Skeletal muscle tissue (tissue), 4 donors: Measurements from ENCODE around the gene SWT1. TPM values are rescaled to one million over a fixed set of nuclear protein-coding genes. Genes with fewer than 3 reads are reported as not detected.

Source experiments
- H3K27ac ChIP-seq: one replicate; pipeline ENCODE4 v1.7.0; 2013; ENCODE audit warnings: mild to moderate bottlenecking, low read depth, low read length, inconsistent platforms
- H3K27me3 ChIP-seq, 3 donors: one replicate each; pipeline ENCODE4 v1.7.0; 2013; ENCODE audit warnings: low read length in 3 of 3; ENCODE audit not compliant: control insufficient read depth in 3 of 3, insufficient read depth in 3 of 3
- H3K36me3 ChIP-seq, 3 donors: one replicate each; pipeline ENCODE4 v1.7.0; 2013; ENCODE audit warnings: low read length in 3 of 3; ENCODE audit not compliant: control insufficient read depth in 3 of 3, insufficient read depth in 3 of 3
- H3K4me1 ChIP-seq, 3 donors: one replicate each; pipeline ENCODE4 v1.7.0; 2013; ENCODE audit warnings: low read length in 3 of 3, mild to moderate bottlenecking in 3 of 3; ENCODE audit not compliant: control insufficient read depth in 3 of 3, insufficient read depth in 3 of 3
- H3K4me3 ChIP-seq, 3 donors: one replicate each; pipeline ENCODE4 v1.7.0; 2013; ENCODE audit warnings: low read length in 3 of 3
- H3K9ac ChIP-seq, 3 donors: one replicate each; pipeline ENCODE4 v1.7.0; 2013; ENCODE audit warnings: low read length in 3 of 3, mild to moderate bottlenecking in 3 of 3, moderate library complexity in 2 of 3, low read depth in 1 of 3
- H3K9me3 ChIP-seq, 3 donors: one replicate each; pipeline ENCODE4 v1.7.0; 2013; ENCODE audit warnings: low read length in 3 of 3; ENCODE audit not compliant: control insufficient read depth in 3 of 3
- total RNA-seq: library from RNA; depleted of rRNA; stranded (reverse); fragments of >200 nt; gene quantifications from one replicate; pipeline ENCODE4 v1.2.3, GENCODE V29; 2014
- donor health status: Osteomylitis.

SWT1 gene, protein sequence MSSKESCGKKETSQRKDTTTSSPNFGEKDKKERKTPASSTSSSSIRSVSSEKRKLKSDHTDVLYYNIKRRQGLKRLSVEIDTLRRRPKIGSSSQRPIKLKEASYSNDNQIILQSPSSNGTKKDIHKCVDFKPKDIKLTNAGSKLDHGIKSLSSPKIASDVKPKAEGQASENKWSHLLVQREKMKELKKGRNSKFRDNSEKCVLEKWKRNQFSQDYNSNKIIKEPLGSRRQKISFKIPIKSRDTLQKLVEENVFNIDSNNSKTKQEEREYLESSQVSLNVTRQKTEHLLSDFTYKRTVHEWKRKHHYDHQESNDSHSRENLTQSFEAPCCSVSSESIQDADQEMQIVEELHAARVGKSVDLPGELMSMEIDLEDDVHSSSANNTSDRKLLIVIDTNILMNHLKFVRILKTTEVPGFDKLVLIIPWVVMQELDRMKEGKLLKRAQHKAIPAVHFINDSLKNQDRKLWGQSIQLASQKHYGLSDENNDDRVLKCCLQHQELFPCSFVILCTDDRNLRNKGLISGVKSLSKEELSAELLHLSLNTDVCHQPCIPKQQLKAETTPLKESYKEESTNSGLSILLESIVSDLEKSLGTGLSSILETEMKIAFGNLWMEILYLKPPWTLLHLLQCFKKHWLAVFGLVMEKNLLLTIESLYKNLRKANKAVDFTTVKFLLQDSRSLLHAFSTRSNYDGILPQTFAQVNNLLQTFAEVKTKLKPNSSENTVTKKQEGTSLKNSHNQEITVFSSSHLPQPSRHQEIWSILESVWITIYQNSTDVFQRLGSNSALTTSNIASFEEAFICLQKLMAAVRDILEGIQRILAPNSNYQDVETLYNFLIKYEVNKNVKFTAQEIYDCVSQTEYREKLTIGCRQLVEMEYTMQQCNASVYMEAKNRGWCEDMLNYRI
- 15.7 TPM for total RNA-seq

GRCh38 chr1:185156854-185157598 is at the start of gene SWT1, which contains the start of gene TRMT1L:
SWT1 (plus strand) TSS chr1:185157167; CDS start chr1:185160842, 3,675 bp downstream.
TRMT1L (minus strand) TSS chr1:185156953; CDS start chr1:185156712, 241 bp downstream.
- Histone ChIP-seq H3K4me1 (peaks cover 11 to 19% (median 17%) of the 10 kb centered on the region in 3 donors), H3K9me3 (no peaks in the 10 kb centered on the region), H3K27me3 (no peaks in the 10 kb centered on the region), H3K9ac (peak within 1 kb of the TSS; percentile 96 to 98 (median 97)), H3K4me3 (peak within 1 kb of the TSS; percentile 92 to 98 (median 97)), H3K36me3 (peaks cover 0 to 8% (median 0%) of the 10 kb centered on the region in 3 donors), H3K27ac (peak within 1 kb of the TSS; percentile 98)

DNA sequence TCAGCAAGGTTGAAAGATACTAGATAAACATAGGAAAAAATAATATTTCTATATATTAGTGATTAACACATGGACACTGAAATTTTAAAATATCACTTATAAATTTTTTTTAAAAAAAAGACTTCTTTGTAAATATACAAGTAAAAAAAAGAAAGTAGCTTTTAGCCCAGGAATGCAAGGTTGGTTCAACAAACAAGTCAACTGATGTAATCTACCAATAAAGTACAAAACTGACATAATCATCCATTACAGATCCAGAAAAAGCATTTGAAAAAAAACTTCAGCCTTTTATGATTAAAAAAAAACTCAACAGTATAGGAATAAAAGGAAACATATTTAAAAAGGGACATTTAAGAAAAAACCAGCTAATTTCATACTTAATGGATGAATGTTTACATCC is 48.6 kb upstream of the SWT1 start:
- no peaks in the 10 kb centered on the region for H3K27me3 ChIP-seq
- no peaks in the 10 kb centered on the region for H3K36me3 ChIP-seq

GRCh38 chr1:185110145-185110544 is 46.8 kb upstream of the SWT1 start:
- H3K36me3 ChIP-seq = no peaks in the 10 kb centered on the region
- H3K4me1 ChIP-seq = no peaks in the 10 kb centered on the region
- no peak overlapping the region for H3K9ac ChIP-seq
- peaks cover 0 to 3% (median 3%) of the 10 kb centered on the region in 3 donors for H3K9me3 ChIP-seq
- H3K27ac ChIP-seq = no peak overlapping the region
- H3K27me3 ChIP-seq = no peaks in the 10 kb centered on the region
- no peak overlapping the region for H3K4me3 ChIP-seq

More for the DNA sequence above, 48.6 kb upstream of the SWT1 start:
- Histone ChIP-seq H3K9me3 (peaks cover 0 to 3% (median 3%) of the 10 kb centered on the region in 3 donors), H3K9ac (no peak overlapping the region), H3K4me3 (no peak overlapping the region), H3K27ac (no peak overlapping the region), H3K4me1 (no peaks in the 10 kb centered on the region)

GRCh38 chr1:185111873-185112272 is 45.1 kb upstream of the SWT1 start:
- Histone ChIP-seq H3K9ac (no peak overlapping the region), H3K27ac (no peak overlapping the region), H3K4me3 (no peak overlapping the region), H3K36me3 (no peaks in the 10 kb centered on the region), H3K9me3 (peaks cover 0 to 3% (median 3%) of the 10 kb centered on the region in 3 donors), H3K4me1 (no peaks in the 10 kb centered on the region), H3K27me3 (no peaks in the 10 kb centered on the region)

DNA sequence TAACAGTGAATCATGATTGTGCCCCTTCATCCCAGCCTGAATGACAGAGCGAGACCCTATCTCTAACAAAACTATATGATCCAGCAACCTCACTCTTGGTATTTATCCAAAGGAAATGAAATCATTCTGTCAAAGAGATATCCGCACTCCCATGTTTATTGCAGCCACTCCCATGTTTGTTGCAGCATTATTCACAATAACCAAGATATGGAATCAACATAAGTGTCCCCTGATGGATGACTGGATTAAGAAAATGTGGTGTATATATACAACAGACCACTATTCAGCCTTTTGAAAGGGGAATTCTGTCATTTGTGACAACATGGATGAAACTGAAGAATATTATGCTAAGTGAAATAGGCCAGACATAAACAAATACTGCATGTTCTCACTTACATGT is 44.6 kb upstream of the SWT1 start:
- Histone ChIP-seq H3K27me3 (no peaks in the 10 kb centered on the region), H3K9me3 (peaks cover 0 to 3% (median 3%) of the 10 kb centered on the region in 3 donors), H3K4me1 (no peaks in the 10 kb centered on the region), H3K27ac (no peak overlapping the region), H3K4me3 (no peak overlapping the region), H3K9ac (no peak overlapping the region), H3K36me3 (peaks cover 0 to 3% (median 1%) of the 10 kb centered on the region in 3 donors)

- Histone ChIP-seq H3K27me3 (no peaks in the 10 kb centered on the region), H3K36me3 (peaks cover 9 to 46% (median 36%) of the 10 kb centered on the region in 3 donors), H3K4me3 (no peak overlapping the region), H3K9me3 (no peaks in the 10 kb centered on the region), H3K27ac (no peak overlapping the region), H3K9ac (no peak overlapping the region), H3K4me1 (no peaks in the 10 kb centered on the region)
Observed at GRCh38 chr1:185129708-185130107, 27.3 kb upstream of the SWT1 start.

GRCh38 chr1:185132534-185132933 is 24.4 kb upstream of the SWT1 start:
- Histone ChIP-seq H3K9me3 (no peaks in the 10 kb centered on the region), H3K36me3 (peaks cover 3 to 42% (median 30%) of the 10 kb centered on the region in 3 donors), H3K4me1 (no peaks in the 10 kb centered on the region), H3K27ac (no peak overlapping the region), H3K9ac (no peak overlapping the region), H3K27me3 (no peaks in the 10 kb centered on the region), H3K4me3 (no peak overlapping the region)

GRCh38 chr1:185137896-185138545 is 18.9 kb upstream of the SWT1 start:
- Histone ChIP-seq H3K4me3 (no peak overlapping the region), H3K27me3 (no peaks in the 10 kb centered on the region), H3K36me3 (peaks cover 10 to 49% (median 32%) of the 10 kb centered on the region in 3 donors), H3K4me1 (no peaks in the 10 kb centered on the region), H3K9ac (no peak overlapping the region), H3K27ac (no peak overlapping the region), H3K9me3 (no peaks in the 10 kb centered on the region)

DNA sequence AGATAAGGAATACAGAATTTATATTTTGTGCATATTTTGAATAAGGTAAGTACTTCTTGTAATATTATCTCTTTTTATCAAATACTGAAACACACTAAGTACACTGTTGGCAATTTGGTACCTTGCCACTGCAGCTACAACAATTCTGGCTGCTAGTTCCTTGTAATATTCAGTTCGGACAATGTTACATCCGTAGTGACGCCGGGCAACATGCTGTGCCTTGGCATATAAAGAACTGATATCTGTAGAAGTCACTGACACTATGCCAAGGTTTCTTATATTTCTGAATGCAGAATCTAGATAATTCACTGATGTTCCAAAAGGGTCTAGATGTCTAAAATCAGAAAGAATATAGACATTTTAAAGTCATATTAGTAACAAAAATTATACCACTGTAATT is 17.7 kb upstream of the SWT1 start:
- Histone ChIP-seq H3K4me1 (no peaks in the 10 kb centered on the region), H3K27me3 (no peaks in the 10 kb centered on the region), H3K27ac (no peak overlapping the region), H3K9ac (no peak overlapping the region), H3K36me3 (peaks cover 10 to 39% (median 34%) of the 10 kb centered on the region in 3 donors), H3K4me3 (no peak overlapping the region), H3K9me3 (no peaks in the 10 kb centered on the region)
